ENCODE measurements around the gene LMX1B. TPM values are rescaled to one million over a fixed set of nuclear protein-coding genes. Genes with fewer than 3 reads are reported as not detected.

Gene LMX1B
- total RNA-seq, 1 experiment from 2014 or later = not detected

DNA sequence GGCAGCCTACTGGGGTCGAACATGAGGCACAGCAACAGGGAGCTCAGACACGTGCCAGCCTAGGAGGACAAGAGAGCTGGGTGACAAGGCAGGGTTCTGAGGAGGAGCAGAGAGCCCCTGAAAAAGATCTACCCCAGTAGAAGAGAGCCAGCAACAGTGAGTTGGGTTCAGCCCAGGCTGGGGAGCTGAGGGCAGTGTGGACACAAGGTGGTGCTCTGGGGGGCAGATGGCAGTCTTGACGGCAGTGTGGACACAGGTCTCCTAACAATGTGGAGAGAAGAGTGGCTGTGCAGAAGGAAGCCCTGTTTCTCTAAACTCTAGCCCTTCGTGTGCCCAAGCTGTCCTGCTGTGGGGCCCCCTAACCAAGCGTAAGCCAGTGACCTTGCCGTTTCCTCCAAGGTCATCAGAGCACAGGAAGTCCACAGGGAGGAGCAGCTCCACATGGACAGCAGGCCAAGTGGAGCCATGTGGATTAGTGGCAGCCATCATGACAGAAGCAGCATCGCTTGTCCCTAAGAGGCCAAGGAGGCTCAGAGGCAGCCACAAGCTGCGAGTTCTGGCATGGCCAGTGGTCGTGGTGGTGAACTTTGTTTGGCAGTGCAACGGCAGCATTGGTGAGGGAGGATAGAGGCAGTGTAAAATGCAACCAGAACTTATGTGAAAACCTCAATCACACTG is 25.1 kb upstream of the LMX1B start:
- Mint-ChIP-seq H3K27ac (ENCODE audit: unreplicated experiment) (no peak overlapping the region), H3K27me3 (ENCODE audit: unreplicated experiment) (peaks cover 56% of the 10 kb centered on the region), H3K9me3 (ENCODE audit: low read depth, unreplicated experiment) (no peaks in the 10 kb centered on the region), H3K4me3 (ENCODE audit: low read depth, unreplicated experiment) (no peak overlapping the region), H3K4me1 (ENCODE audit: low read depth, unreplicated experiment) (no peaks in the 10 kb centered on the region), H3K36me3 (ENCODE audit: insufficient read depth, unreplicated experiment) (no peaks in the 10 kb centered on the region)
- CTCF ChIA-PET = no interaction called here
- TF ChIP-seq, protein P1, sequence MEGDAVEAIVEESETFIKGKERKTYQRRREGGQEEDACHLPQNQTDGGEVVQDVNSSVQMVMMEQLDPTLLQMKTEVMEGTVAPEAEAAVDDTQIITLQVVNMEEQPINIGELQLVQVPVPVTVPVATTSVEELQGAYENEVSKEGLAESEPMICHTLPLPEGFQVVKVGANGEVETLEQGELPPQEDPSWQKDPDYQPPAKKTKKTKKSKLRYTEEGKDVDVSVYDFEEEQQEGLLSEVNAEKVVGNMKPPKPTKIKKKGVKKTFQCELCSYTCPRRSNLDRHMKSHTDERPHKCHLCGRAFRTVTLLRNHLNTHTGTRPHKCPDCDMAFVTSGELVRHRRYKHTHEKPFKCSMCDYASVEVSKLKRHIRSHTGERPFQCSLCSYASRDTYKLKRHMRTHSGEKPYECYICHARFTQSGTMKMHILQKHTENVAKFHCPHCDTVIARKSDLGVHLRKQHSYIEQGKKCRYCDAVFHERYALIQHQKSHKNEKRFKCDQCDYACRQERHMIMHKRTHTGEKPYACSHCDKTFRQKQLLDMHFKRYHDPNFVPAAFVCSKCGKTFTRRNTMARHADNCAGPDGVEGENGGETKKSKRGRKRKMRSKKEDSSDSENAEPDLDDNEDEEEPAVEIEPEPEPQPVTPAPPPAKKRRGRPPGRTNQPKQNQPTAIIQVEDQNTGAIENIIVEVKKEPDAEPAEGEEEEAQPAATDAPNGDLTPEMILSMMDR (IDR thresholded peaks at IDR 0.05; ENCODE audit: unreplicated experiment) = no peak
- no TSS peak for BruUV-seq (replicated peaks)
- intact Hi-C loops (cut with micrococcal nuclease; ENCODE audit: unreplicated experiment) = no loop called here
- DNase-seq = no peak

GRCh38 chr9:126589349-126589748 is 24.4 kb upstream of the LMX1B start:
- Mint-ChIP-seq H3K9me3 (ENCODE audit: low read depth, unreplicated experiment) (no peaks in the 10 kb centered on the region), H3K36me3 (ENCODE audit: insufficient read depth, unreplicated experiment) (no peaks in the 10 kb centered on the region), H3K27me3 (ENCODE audit: unreplicated experiment) (peaks cover 57% of the 10 kb centered on the region), H3K4me3 (ENCODE audit: low read depth, unreplicated experiment) (no peak overlapping the region), H3K27ac (ENCODE audit: unreplicated experiment) (no peak overlapping the region), H3K4me1 (ENCODE audit: low read depth, unreplicated experiment) (no peaks in the 10 kb centered on the region)
- CTCF ChIA-PET = no interaction called here
- TF ChIP-seq, protein P1 (IDR thresholded peaks at IDR 0.05; ENCODE audit: unreplicated experiment) = no peak
- BruUV-seq (replicated peaks) = no TSS peak
- no peak for DNase-seq
- intact Hi-C loops (cut with micrococcal nuclease; ENCODE audit: unreplicated experiment) = no loop called here

- no peak for DNase-seq
- H3K4me3 Mint-ChIP-seq (ENCODE audit: low read depth, unreplicated experiment) = no peak overlapping the region
- H3K27ac Mint-ChIP-seq (ENCODE audit: unreplicated experiment) = no peak overlapping the region
- H3K36me3 Mint-ChIP-seq (ENCODE audit: insufficient read depth, unreplicated experiment) = no peaks in the 10 kb centered on the region
- H3K27me3 Mint-ChIP-seq (ENCODE audit: unreplicated experiment) = peaks cover 53% of the 10 kb centered on the region
- intact Hi-C loops (cut with micrococcal nuclease; ENCODE audit: unreplicated experiment) = no loop called here
- no TSS peak for BruUV-seq (replicated peaks)
- TF ChIP-seq, protein P1 (IDR thresholded peaks at IDR 0.05; ENCODE audit: unreplicated experiment) = no peak
- no peaks in the 10 kb centered on the region for H3K4me1 Mint-ChIP-seq (ENCODE audit: low read depth, unreplicated experiment)
- CTCF ChIA-PET = no interaction called here
- H3K9me3 Mint-ChIP-seq (ENCODE audit: low read depth, unreplicated experiment) = no peaks in the 10 kb centered on the region
Measured at GRCh38 chr9:126591083-126591482, 22.6 kb upstream of the LMX1B start.

DNA sequence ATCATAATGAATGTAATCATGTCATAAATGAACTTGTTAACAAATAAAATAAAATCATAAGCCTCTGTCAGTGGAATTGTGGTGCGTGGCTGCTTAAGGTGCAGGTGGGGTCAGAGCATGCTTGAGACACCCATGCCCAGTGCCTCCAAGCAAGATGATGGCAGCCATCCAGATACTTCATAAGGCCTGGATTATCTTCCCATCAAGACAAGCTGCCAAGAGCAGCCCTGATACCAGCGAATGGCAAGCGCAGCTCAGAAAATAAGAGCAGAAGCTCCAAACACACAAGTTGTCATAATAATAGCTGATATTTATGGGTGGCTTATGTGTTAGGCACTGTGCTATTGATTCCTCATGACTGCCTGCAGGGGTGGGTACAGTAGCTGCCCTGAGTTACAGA is 21.8 kb upstream of the LMX1B start:
- no peaks in the 10 kb centered on the region for H3K36me3 Mint-ChIP-seq (ENCODE audit: insufficient read depth, unreplicated experiment)
- no peak overlapping the region for H3K27ac Mint-ChIP-seq (ENCODE audit: unreplicated experiment)
- H3K4me3 Mint-ChIP-seq (ENCODE audit: low read depth, unreplicated experiment) = no peak overlapping the region
- CTCF ChIA-PET = interaction anchor here (0.5 kb wide), 1 partner anchor 555 kb away, joined by 5 read pairs; no protein-coding TSS in a partner anchor
- H3K27me3 Mint-ChIP-seq (ENCODE audit: unreplicated experiment) = peaks cover 49% of the 10 kb centered on the region
- intact Hi-C loops (cut with micrococcal nuclease; ENCODE audit: unreplicated experiment) = no loop called here
- BruUV-seq (replicated peaks) = no TSS peak
- no peaks in the 10 kb centered on the region for H3K9me3 Mint-ChIP-seq (ENCODE audit: low read depth, unreplicated experiment)
- H3K4me1 Mint-ChIP-seq (ENCODE audit: low read depth, unreplicated experiment) = no peaks in the 10 kb centered on the region
- no peak for DNase-seq
- TF ChIP-seq, protein P1 (IDR thresholded peaks at IDR 0.05; ENCODE audit: unreplicated experiment) = no peak

Data from Calu3 (cell line).